HCT116 (cell line): ENCODE measurements around the gene EFCAB12. TPM values are rescaled to one million over a fixed set of nuclear protein-coding genes. Genes with fewer than 3 reads are reported as not detected.

Experiments used
- ATAC-seq: fragments of 200-7000 bp; cut with Tn5 transposase; 2 replicates; pipeline ENCODE4 v1.9.1; 2020; ENCODE audit warnings: mild to moderate bottlenecking, moderate library complexity
- BruUV-seq: library from RNA; stranded (reverse); fragments of 400-500 nt; replicated peaks from 2 replicates; lab custom pipeline; 2021; lab: Mats Ljungman, UMichigan
- CTCF ChIA-PET: fragments of 300-600 bp; sonication (Branson Sonifier 250); formaldehyde crosslinking; loops from one replicate; lab custom pipeline; 2021; ENCODE audit warnings: antibody characterized with exemption; lab: Charles Lee
- POLR2A ChIA-PET: fragments of 300-600, 350-600 bp; sonication (Branson Sonifier 250); formaldehyde crosslinking; loops from one replicate; lab custom pipeline; 2021; ENCODE audit warnings: antibody characterized with exemption; lab: Charles Lee
- RAD21 ChIA-PET, 2 experiments: fragments of 300-600 bp; sonication (Branson Sonifier 250); formaldehyde crosslinking; loops; one replicate each; lab custom pipeline; 2023; ENCODE audit warnings: low total read pairs in 2 of 2; ENCODE audit not compliant: uncharacterized antibody in 2 of 2, unreplicated experiment in 2 of 2, low non-redundant PET in 1 of 2; lab: Charles Lee
- DNase-seq: peaks from one replicate; pipeline ENCODE4 v3.0.0-alpha.2; 2010; ENCODE audit warnings: low read depth, low spot score
- H2AFZ ChIP-seq: fragments of 200-600 bp; shearing (Covaris generic), sonication (generic); 2 replicates; pipeline ENCODE4 v1.6.1; 2017; ENCODE audit warnings: low read depth, mixed run types, mixed read lengths, antibody characterized with exemption, low read length; ENCODE audit not compliant: poor library complexity, severe bottlenecking
- H3K27ac ChIP-seq: 2 replicates; pipeline ENCODE4 v1.5.1; 2012; ENCODE audit warnings: low read depth, low read length
- H3K27me3 ChIP-seq: fragments of 200-600 bp; sonication (generic); 2 replicates; pipeline ENCODE4 v1.6.1; 2016; ENCODE audit warnings: mixed run types, low read length, mixed read lengths; ENCODE audit not compliant: insufficient read depth
- H3K36me3 ChIP-seq, 2 experiments: fragments of 200-500 bp in 1 of 2; fragments of 200-600 bp in 1 of 2; sonication (Bioruptor generic) in 1 of 2; sonication (generic) in 1 of 2; 2 replicates each; pipeline versions ENCODE4 v1.5.1 to v1.6.1; 2014 to 2016; ENCODE audit warnings: low read length in 2 of 2, inconsistent platforms in 1 of 2, mixed read lengths in 1 of 2, mixed run types in 1 of 2; ENCODE audit not compliant: insufficient read depth in 2 of 2, control insufficient read depth in 1 of 2
- H3K4me1 ChIP-seq, 2 experiments: fragments of 200-600 bp in 1 of 2; sonication (generic) in 1 of 2; 2 replicates each; pipeline versions ENCODE4 v1.5.1 to v1.6.1; 2012 to 2017; ENCODE audit warnings: low read length in 2 of 2, inconsistent platforms in 1 of 2, mild to moderate bottlenecking in 1 of 2, mixed read lengths in 1 of 2, mixed run types in 1 of 2, moderate library complexity in 1 of 2; ENCODE audit not compliant: insufficient read depth in 2 of 2, control insufficient read depth in 1 of 2
- H3K4me2 ChIP-seq: fragments of 200-600 bp; sonication (generic); 2 replicates; pipeline ENCODE4 v1.6.1; 2017; ENCODE audit warnings: mixed run types, low read length, mixed read lengths
- H3K4me3 ChIP-seq, 2 experiments: fragments of 200-600 bp in 1 of 2; sonication (generic) in 1 of 2; replicated peaks in 1 of 2; 2 replicates each; pipeline ENCODE4 v1.5.1; 2011 to 2016; ENCODE audit warnings: low read length in 2 of 2, control low read depth in 1 of 2, low read depth in 1 of 2, mild to moderate bottlenecking in 1 of 2, mixed read lengths in 1 of 2, mixed run types in 1 of 2
- H3K79me2 ChIP-seq: fragments of 200-600 bp; sonication (generic); 2 replicates; pipeline ENCODE4 v1.6.1; 2017; ENCODE audit warnings: mild to moderate bottlenecking, mixed run types, low read length, moderate library complexity, mixed read lengths; ENCODE audit not compliant: insufficient read depth
- H3K9ac ChIP-seq: fragments of 200-600 bp; sonication (generic); 2 replicates; pipeline ENCODE4 v1.6.1; 2016; ENCODE audit warnings: low read length, mixed read lengths
- H3K9me2 ChIP-seq: fragments of 200-600 bp; sonication (generic), shearing (Covaris generic); 2 replicates; pipeline ENCODE4 v1.6.1; 2017; ENCODE audit warnings: mixed run types, mild to moderate bottlenecking, moderate library complexity; ENCODE audit not compliant: insufficient read depth
- H3K9me3 ChIP-seq, 2 experiments: fragments of 200-500 bp in 1 of 2; fragments of 200-600 bp in 1 of 2; sonication (Bioruptor generic) in 1 of 2; sonication (generic) in 1 of 2; 2 replicates each; pipeline ENCODE4 v1.6.1; 2014 to 2017; ENCODE audit warnings: low read length in 2 of 2, mixed read lengths in 2 of 2, inconsistent platforms in 1 of 2, low read depth in 1 of 2, mild to moderate bottlenecking in 1 of 2, mixed run types in 1 of 2, moderate library complexity in 1 of 2; ENCODE audit not compliant: control insufficient read depth in 1 of 2, insufficient read depth in 1 of 2
- H4K20me1 ChIP-seq: fragments of 200-600 bp; sonication (generic), shearing (Covaris generic); 2 replicates; pipeline ENCODE4 v1.6.1; 2017; ENCODE audit warnings: mixed run types, mild to moderate bottlenecking, moderate library complexity; ENCODE audit not compliant: insufficient read depth
- CBX3 ChIP-seq: IDR thresholded peaks from 2 replicates; pipeline ENCODE4 v1.6.1; 2012; ENCODE audit warnings: low read depth
- EZH2phosphoT487 ChIP-seq: fragments of 200-600 bp; IDR thresholded peaks from 2 replicates; pipeline ENCODE4 v1.6.1; 2018; ENCODE audit warnings: antibody characterized with exemption, borderline replicate concordance
- RAD21 ChIP-seq: IDR thresholded peaks from 2 replicates; pipeline ENCODE4 v1.6.1; 2012; ENCODE audit warnings: low read depth, mild to moderate bottlenecking
- SP1 ChIP-seq: IDR thresholded peaks from 2 replicates; pipeline ENCODE4 v1.6.1; 2012; ENCODE audit warnings: low read depth
- YY1 ChIP-seq: IDR thresholded peaks from 2 replicates; pipeline ENCODE4 v1.6.1; 2011; ENCODE audit warnings: low read length, low read depth, moderate library complexity, mild to moderate bottlenecking; ENCODE audit not compliant: insufficient replicate concordance; ENCODE audit errors: extremely low read depth
- ZNF274 ChIP-seq: fragments of 200-500 bp; sonication (Bioruptor generic); IDR thresholded peaks from 2 replicates; pipeline ENCODE4 v1.6.1; 2014; ENCODE audit warnings: mild to moderate bottlenecking, low read depth, low read length, inconsistent platforms
- intact Hi-C: fragments of 100-400 bp; cut with micrococcal nuclease; formaldehyde crosslinking; loops from 2 replicates; pipeline ENCODE4 v1.10.0; 2022
- total RNA-seq: library from RNA; stranded (reverse); gene quantifications from one replicate; pipeline ENCODE4 v1.2.1, GENCODE V29; 2021; ENCODE audit not compliant: unreplicated experiment
- TF ChIP-seq, protein P1 (sequence below): IDR thresholded peaks from 2 replicates; pipeline ENCODE4 v1.6.1; 2011; ENCODE audit warnings: mild to moderate bottlenecking, low read length, moderate library complexity; ENCODE audit not compliant: insufficient replicate concordance; ENCODE audit errors: extremely low read depth
- TF ChIP-seq, protein P2 (sequence below): IDR thresholded peaks from 2 replicates; pipeline ENCODE4 v1.6.1; 2012; ENCODE audit warnings: low read depth
- TF ChIP-seq, protein P3 (sequence below), 3 experiments: fragments of 200-600 bp in 1 of 3; sonication (generic) in 1 of 3; IDR thresholded peaks in 2 of 3; conservative IDR thresholded peaks in 1 of 3; 2 replicates each; pipeline ENCODE4 v1.5.1; 2012 to 2017; ENCODE audit warnings: low read depth in 2 of 3, low read length in 2 of 3, antibody characterized with exemption in 1 of 3, borderline replicate concordance in 1 of 3, control low read depth in 1 of 3, mild to moderate bottlenecking in 1 of 3, mixed read lengths in 1 of 3, mixed run types in 1 of 3, moderate library complexity in 1 of 3; ENCODE audit not compliant: insufficient read depth in 1 of 3

The EFCAB12 gene
- total RNA-seq, 1 experiment from 2014 or later = 0.42 TPM

DNA sequence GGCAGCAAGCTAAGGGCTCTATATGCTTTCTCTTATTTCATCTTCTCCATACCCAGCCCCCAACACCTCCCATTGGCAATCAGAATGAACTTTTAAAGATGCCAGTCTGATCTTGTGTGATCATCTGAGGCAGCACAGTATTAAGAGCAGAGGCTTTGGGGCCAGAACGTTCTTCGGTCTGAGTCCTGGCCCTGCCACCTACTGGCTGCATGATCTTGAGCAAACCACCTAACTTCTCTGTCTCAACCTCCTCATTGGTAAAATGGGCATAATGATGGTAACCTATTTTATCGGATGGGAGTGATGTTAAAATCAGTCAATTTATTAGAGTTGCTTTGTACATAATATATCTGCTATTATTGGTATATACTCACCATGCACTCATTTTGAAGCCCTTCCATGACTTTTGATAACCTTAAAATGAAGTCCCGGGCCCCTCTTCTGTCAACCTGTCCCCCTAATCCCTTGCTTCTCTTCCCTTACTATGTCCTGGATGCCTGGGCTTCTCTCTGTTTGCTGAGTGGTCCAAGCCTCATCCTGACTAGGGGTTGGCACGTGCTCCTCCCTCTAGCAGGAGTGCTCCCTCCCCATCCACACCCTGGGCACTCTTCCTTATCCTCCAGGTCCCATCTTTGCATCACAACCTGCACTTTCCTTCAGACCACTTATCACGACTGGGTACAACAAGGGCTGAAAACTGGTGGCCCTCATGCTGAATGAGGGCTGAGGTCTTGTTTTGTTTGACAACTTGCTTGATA, 6.3 kb downstream of the EFCAB12 start:
- intact Hi-C loops = no loop called here
- Histone ChIP-seq H3K27ac (no peak overlapping the region), H3K4me1 (peaks cover 0 to 17% of the 10 kb centered on the region in 2 experiments; a peak in 2 of 4 replicates), H4K20me1 (no peaks in the 10 kb centered on the region), H3K36me3 (no peaks in the 10 kb centered on the region), H3K9me3 (no peaks in the 10 kb centered on the region), H3K9ac (no peak overlapping the region), H2AFZ (no peak overlapping the region), H3K79me2 (no peaks in the 10 kb centered on the region), H3K9me2 (no peaks in the 10 kb centered on the region), H3K4me3 (no peak overlapping the region), H3K27me3 (no peaks in the 10 kb centered on the region), H3K4me2 (no peak overlapping the region)
- ChIA-PET POLR2A (interaction anchor here (1.0 kb wide), 1 partner anchor 18 kb away, joined by 3 read pairs; the partner anchor contains the start of genes IFT122 and MBD4), RAD21 (no interaction called here), CTCF (no interaction called here)
- ATAC-seq = peak; percentile 59
- TF ChIP-seq EZH2phosphoT487 = no peak
- TF ChIP-seq ZNF274 = no peak
- TF ChIP-seq RAD21 = peak; percentile 13; the same call in 1 of the 2 replicates
- TF ChIP-seq, protein P1, sequence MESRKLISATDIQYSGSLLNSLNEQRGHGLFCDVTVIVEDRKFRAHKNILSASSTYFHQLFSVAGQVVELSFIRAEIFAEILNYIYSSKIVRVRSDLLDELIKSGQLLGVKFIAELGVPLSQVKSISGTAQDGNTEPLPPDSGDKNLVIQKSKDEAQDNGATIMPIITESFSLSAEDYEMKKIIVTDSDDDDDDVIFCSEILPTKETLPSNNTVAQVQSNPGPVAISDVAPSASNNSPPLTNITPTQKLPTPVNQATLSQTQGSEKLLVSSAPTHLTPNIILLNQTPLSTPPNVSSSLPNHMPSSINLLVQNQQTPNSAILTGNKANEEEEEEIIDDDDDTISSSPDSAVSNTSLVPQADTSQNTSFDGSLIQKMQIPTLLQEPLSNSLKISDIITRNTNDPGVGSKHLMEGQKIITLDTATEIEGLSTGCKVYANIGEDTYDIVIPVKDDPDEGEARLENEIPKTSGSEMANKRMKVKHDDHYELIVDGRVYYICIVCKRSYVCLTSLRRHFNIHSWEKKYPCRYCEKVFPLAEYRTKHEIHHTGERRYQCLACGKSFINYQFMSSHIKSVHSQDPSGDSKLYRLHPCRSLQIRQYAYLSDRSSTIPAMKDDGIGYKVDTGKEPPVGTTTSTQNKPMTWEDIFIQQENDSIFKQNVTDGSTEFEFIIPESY = no peak
- TF ChIP-seq, protein P2, sequence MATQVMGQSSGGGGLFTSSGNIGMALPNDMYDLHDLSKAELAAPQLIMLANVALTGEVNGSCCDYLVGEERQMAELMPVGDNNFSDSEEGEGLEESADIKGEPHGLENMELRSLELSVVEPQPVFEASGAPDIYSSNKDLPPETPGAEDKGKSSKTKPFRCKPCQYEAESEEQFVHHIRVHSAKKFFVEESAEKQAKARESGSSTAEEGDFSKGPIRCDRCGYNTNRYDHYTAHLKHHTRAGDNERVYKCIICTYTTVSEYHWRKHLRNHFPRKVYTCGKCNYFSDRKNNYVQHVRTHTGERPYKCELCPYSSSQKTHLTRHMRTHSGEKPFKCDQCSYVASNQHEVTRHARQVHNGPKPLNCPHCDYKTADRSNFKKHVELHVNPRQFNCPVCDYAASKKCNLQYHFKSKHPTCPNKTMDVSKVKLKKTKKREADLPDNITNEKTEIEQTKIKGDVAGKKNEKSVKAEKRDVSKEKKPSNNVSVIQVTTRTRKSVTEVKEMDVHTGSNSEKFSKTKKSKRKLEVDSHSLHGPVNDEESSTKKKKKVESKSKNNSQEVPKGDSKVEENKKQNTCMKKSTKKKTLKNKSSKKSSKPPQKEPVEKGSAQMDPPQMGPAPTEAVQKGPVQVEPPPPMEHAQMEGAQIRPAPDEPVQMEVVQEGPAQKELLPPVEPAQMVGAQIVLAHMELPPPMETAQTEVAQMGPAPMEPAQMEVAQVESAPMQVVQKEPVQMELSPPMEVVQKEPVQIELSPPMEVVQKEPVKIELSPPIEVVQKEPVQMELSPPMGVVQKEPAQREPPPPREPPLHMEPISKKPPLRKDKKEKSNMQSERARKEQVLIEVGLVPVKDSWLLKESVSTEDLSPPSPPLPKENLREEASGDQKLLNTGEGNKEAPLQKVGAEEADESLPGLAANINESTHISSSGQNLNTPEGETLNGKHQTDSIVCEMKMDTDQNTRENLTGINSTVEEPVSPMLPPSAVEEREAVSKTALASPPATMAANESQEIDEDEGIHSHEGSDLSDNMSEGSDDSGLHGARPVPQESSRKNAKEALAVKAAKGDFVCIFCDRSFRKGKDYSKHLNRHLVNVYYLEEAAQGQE = no peak
- TF ChIP-seq YY1 = no peak
- TF ChIP-seq, protein P3, sequence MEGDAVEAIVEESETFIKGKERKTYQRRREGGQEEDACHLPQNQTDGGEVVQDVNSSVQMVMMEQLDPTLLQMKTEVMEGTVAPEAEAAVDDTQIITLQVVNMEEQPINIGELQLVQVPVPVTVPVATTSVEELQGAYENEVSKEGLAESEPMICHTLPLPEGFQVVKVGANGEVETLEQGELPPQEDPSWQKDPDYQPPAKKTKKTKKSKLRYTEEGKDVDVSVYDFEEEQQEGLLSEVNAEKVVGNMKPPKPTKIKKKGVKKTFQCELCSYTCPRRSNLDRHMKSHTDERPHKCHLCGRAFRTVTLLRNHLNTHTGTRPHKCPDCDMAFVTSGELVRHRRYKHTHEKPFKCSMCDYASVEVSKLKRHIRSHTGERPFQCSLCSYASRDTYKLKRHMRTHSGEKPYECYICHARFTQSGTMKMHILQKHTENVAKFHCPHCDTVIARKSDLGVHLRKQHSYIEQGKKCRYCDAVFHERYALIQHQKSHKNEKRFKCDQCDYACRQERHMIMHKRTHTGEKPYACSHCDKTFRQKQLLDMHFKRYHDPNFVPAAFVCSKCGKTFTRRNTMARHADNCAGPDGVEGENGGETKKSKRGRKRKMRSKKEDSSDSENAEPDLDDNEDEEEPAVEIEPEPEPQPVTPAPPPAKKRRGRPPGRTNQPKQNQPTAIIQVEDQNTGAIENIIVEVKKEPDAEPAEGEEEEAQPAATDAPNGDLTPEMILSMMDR (IDR thresholded peaks at IDR 0.05 in 2 of 3, conservative IDR thresholded peaks at IDR 0.05 in 1 of 3; ENCODE audit: borderline replicate concordance in 1 of 3, insufficient read depth in 1 of 3, low read depth in 2 of 3, low read length in 2 of 3) = peak in 2 of 3 experiments; percentile 10 to 28; a peak in 1 of 6 replicates
- no peak for TF ChIP-seq CBX3
- TF ChIP-seq SP1 = no peak
- BruUV-seq = no TSS peak
- no peak for DNase-seq
